CD4-positive, alpha-beta T cell treated with Interleukin-21 for 1 hour (primary cell): Measurements from ENCODE around the gene SRI.
A peak's percentile ranks its signal among the peaks of the same experiment; 100 is the strongest.
"Not testable (repeated sequence)": the region's sequence is repeated elsewhere in the genome, so short reads cannot be mapped to it uniquely, and the experiment has no call there.

ENCODE experiments used
- DNase-seq: peaks from one replicate; pipeline ENCODE4 v3.0.0-alpha.2; 2020

The SRI gene

GRCh38 chr7:88219781-88220747, at the start of gene SRI:
Gene SRI, minus strand, starts transcription at chr7:88220038. Its CDS starts 12 bp downstream, at chr7:88220026.
- peak; percentile 92 for DNase-seq

GRCh38 chr7:88269586-88269985, 49.7 kb upstream of the SRI start:
- no peak for DNase-seq

DNA sequence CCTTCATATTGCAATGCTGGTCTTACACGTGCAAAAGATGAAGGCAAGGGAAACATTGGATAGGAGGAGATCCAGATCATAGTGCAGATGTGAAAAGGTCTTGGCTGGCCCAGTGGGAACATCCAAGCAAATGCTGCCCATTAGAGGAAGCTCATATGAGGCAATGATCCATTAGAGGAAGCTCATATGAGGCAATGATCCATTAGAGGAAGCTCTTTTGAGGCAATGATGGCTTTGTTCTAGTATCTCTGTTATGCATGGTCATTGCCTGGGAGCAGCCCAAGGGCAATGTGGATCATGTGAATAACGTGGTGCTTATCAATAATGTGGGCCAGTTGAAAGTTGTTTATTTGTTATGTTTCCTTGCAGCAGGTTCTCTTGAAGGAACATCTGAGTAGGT, 49.0 kb upstream of the SRI start:
- no peak for DNase-seq

DNA sequence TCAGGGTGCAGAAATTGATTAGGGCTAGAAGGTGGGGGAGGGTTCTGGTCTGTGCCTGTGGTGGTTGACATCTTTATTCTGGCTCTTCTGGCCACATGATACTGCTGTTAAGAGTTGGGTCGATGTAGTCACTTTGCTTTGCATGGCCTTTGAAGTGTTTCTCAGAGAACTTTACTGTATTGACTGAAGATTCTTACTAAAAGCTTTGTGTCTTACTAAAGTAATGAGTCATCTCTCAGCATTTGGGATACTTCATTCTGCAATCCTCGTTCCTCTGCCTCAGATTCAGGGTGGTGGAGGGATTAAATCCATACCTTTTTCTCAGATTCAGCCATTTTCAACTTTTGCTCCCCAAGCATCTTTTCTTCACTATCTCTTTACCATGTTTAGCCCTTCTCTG, 48.2 kb upstream of the SRI start:
- DNase-seq: no peak

- DNase-seq: no peak
Measured at GRCh38 chr7:88267421-88267820, 47.6 kb upstream of the SRI start.

DNA sequence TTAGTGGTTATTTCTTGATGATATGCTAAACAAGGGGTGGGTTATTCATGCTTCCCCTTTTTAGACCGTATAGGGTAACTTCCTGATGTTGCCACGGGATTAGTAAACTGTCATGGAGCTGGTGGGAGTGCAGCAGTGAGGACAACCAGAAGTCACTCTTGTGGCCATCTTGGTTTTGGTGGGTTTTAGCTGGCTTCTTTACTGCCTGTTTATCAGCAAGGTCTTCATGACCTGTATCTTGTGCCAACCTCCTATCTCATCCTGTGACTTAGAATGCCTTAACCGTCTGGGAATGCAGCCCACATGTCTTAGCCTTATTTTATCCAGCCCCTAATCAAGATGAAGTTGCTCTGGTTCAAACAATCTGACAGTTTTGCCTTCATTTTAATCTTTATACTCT, 45.1 kb upstream of the SRI start:
- not testable (repeated sequence) for DNase-seq

DNA sequence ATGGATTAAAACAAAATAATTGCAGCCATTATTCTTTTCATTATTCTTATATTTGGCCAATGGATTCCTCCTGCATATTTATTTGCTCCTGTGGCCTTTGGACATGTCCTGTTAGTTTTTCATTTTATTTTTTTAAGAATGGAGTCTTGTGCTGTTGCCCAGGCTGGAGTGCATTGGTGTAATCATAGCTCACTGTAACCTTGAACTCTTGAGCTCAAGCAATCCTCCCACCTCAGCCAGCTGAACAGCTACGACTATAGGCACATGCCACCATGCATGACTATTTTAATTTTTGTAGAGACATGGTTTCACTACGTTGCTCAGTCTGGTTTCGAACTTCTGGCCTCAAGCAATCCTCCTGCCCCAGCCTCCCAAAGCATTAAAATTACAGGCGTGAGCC, 42.7 kb upstream of the SRI start:
- DNase-seq: no peak

DNA sequence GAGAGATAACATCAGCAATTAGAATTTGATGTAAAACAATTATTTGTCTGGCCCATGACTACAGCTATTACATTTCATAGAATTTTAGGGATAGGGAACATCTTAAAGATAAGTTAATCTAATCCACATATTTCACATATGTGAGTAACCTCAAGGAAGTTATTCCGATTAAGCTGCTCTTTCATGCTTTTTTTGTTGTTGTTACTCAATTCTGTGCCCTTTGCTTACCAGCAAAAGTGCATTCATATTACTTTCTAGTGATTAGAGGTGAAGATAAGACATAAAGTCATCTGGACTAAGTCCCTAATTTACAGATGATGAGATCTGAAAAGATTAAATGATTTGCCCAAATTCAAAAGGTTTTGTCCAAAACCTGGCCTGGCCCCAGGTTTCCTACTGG, 40.9 kb upstream of the SRI start:
- DNase-seq: no peak

DNA sequence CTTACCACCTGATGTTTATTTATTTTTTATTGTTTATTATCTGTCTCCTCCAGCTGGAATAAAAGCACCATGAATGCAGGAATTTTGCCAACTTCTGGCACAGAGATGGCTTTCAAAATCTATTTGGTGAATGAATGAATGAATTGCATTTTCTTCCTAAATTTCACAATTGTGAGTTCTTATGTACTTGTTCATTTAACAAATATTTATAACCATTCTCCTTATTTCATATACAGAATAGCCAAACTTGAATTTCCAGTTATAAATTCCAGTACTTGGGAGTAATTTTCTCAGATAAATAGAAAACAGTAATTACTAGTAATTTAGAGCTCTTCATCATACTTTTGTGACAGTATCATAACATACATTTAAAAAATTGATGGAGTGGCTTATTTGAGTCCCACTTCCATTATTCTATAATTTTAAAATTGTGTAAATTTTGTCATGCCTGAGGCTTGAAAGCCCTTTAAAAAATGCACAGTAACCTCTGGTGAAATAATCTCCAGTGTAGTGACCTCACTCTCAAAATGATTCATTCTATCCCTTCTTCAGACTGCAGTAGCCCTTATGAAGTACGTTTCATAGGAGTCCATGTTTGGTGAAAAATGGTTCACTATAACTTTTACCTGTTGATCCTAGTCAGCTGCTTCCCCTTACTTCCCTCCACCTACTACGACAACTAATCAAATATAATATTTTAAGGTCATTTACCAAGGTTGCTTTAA, 40.0 kb upstream of the SRI start:
- DNase-seq: no peak

GRCh38 chr7:88258296-88258695, 38.5 kb upstream of the SRI start:
- not testable (repeated sequence) for DNase-seq

DNA sequence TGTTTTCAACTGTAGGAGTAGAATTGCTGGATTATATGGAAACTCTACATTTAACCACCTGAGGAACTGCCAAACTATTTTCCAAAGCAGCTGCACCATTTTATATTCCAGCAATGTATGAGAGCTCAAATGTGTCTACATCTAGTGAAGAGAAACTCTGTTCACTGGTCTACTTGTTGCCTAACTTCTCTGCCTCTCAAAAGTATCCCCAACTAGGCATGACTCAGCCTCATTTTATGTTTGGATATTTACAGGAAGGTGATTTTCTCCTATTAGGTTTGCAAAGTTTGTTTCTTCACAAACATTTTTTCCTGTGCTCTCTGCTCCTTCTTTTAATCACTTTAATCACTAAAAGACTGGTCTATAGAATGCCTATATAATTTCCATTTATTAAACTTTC, 37.1 kb upstream of the SRI start:
- no peak for DNase-seq

DNA sequence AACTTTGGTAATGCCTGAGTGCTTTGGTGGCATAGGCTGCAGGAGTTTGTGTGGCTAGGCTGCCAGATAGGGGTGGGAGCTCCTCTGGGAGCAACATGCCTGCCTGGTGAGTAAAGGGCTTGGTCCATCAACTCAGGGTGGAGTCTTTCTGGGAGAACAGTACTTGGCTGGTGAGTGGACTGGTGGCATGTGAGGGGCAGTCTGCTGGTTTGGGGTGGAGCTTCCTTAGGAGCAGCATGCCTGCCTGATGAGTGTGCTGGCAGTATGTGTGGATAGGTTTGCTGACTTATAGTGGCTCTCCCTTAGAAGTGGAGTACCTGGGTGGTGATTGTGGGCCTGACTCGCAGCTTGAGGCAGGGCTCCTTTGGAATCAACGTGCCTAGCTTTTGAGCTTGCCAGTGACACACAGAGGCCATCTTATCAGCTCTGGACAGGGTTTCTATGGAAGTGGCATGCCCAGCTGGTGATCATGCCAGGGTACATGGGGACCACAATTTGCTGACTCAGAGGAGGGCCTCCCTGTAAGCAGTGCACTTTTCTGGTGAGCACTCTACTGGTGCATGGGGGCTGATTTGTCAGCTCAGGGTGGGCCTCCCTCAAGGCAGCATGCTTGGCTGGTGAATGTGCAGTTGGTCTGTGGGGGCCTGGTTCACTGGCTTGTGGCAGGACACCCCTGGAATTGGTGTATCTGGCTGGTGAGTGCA, 35.0 kb upstream of the SRI start:
- DNase-seq: no peak

GRCh38 chr7:88253640-88254039, 33.8 kb upstream of the SRI start:
- DNase-seq: no peak

- DNase-seq: no peak
Measured at GRCh38 chr7:88244258-88244657, 24.4 kb upstream of the SRI start.

GRCh38 chr7:88243345-88243909, 23.6 kb upstream of the SRI start:
- DNase-seq: no peak

- DNase-seq: no peak
Measured at GRCh38 chr7:88239852-88240251, 20.0 kb upstream of the SRI start.

- no peak for DNase-seq
Measured at GRCh38 chr7:88233828-88234227, 14.0 kb upstream of the SRI start.

DNA sequence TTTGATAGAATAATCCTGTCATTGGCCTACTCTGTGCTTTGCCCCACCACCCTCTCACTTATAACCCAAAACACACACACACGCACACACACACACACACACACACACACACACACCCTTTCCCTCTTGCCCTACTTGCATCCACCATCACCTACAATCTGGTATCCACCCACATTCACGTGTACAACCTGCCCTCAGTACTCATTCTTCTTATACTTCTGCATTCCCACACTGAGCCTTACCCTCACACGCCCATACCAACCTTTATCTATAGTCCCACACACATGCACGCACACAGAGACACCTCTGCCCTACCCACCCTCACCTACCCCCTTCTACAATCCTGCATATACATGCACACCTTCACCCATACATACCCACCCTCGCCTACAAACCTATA, 10.8 kb upstream of the SRI start:
- no peak for DNase-seq

DNA sequence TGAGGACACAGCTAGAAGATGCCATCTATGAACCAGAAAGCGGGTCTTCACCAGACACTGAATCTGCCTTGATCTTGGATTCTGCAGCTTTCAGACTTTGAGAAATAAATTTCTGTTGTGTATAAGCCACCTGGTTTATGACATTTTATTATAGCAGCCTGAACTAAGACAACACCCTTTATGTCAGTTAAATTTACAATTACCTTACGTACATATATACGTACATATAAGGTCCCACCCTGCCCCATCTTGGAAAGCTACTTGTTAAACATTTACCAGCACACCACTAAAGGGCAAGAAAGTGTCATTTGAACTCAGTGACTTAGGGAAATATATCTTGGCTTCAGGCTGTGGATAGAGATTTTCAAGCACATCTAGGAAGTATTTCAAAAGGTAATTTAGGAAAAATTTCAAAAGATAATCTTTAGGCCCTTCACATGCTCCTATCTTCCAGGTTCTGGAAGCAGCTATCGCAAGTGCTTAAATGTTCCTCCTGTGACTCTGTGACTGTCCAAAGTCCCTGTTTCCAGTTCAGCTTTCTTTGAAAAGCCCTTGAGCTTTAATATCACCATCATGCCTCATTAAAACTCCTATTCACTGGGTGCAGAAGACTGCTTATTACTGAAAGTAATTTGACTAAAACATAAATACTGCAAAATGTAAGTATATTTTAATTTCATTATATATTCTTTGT, 9.6 kb upstream of the SRI start:
- DNase-seq: no peak

GRCh38 chr7:88226886-88227516, 7.2 kb upstream of the SRI start:
- no peak for DNase-seq

GRCh38 chr7:88226201-88226600, 6.4 kb upstream of the SRI start:
- DNase-seq: no peak
